HG03378 (cell line): ENCODE measurements around the gene PHLPP1.
A peak's percentile ranks its signal among the peaks of the same experiment; 100 is the strongest.
"Not testable (repeated sequence)": the region's sequence is repeated elsewhere in the genome, so short reads cannot be mapped to it uniquely, and the experiment has no call there.

ENCODE experiments used
- ATAC-seq: cut with Tn5 transposase; IDR thresholded peaks from one replicate; pipeline ENCODE4 v1.9.1; 2021; ENCODE audit warnings: mild to moderate bottlenecking, moderate library complexity; ENCODE audit not compliant: unreplicated experiment

Gene PHLPP1

GRCh38 chr18:62799977-62800376 is 84.6 kb downstream of the PHLPP1 start:
- no peak for ATAC-seq

- no peak for ATAC-seq
Observed at GRCh38 chr18:62802523-62802922, 87.2 kb downstream of the PHLPP1 start.

GRCh38 chr18:62807396-62807795 is 92.1 kb downstream of the PHLPP1 start:
- no peak for ATAC-seq

- ATAC-seq = no peak
Observed at GRCh38 chr18:62808123-62808522, 92.8 kb downstream of the PHLPP1 start.

- not testable (repeated sequence) for ATAC-seq
Observed at GRCh38 chr18:62809445-62809844, 94.1 kb downstream of the PHLPP1 start.

GRCh38 chr18:62809900-62810299 is 94.6 kb downstream of the PHLPP1 start:
- no peak for ATAC-seq

GRCh38 chr18:62810682-62811081 is 95.3 kb downstream of the PHLPP1 start:
- no peak for ATAC-seq

GRCh38 chr18:62811674-62812073 is 96.3 kb downstream of the PHLPP1 start:
- no peak for ATAC-seq

- no peak for ATAC-seq
Observed at GRCh38 chr18:62812242-62812641, 96.9 kb downstream of the PHLPP1 start.

- ATAC-seq = no peak
Observed at GRCh38 chr18:62812876-62813275, 97.5 kb downstream of the PHLPP1 start.

- no peak for ATAC-seq
Observed at GRCh38 chr18:62814132-62814759, 98.9 kb downstream of the PHLPP1 start.

GRCh38 chr18:62825382-62825781 is 110.0 kb downstream of the PHLPP1 start:
- ATAC-seq = no peak

GRCh38 chr18:62827397-62827796 is 112.1 kb downstream of the PHLPP1 start:
- ATAC-seq = no peak

GRCh38 chr18:62828091-62828640 is 112.8 kb downstream of the PHLPP1 start:
- ATAC-seq = no peak

GRCh38 chr18:62828852-62829251 is 113.5 kb downstream of the PHLPP1 start:
- ATAC-seq = no peak

- no peak for ATAC-seq
Observed at GRCh38 chr18:62829936-62830335, 114.6 kb downstream of the PHLPP1 start.

GRCh38 chr18:62832282-62832681 is 116.9 kb downstream of the PHLPP1 start:
- ATAC-seq = no peak

- no peak for ATAC-seq
Observed at GRCh38 chr18:62833494-62833893, 118.2 kb downstream of the PHLPP1 start.

- ATAC-seq = no peak
Observed at GRCh38 chr18:62834715-62835114, 119.4 kb downstream of the PHLPP1 start.

- ATAC-seq = no peak
Observed at GRCh38 chr18:62837011-62837410, 121.7 kb downstream of the PHLPP1 start.

GRCh38 chr18:62838475-62839098 is 123.2 kb downstream of the PHLPP1 start:
- ATAC-seq = peak; percentile 90

- ATAC-seq = peak; percentile 36
Observed at GRCh38 chr18:62839874-62840713, 124.8 kb downstream of the PHLPP1 start.
